ENCODE data around the gene DYTN. TPM values are rescaled to one million over a fixed set of nuclear protein-coding genes. Genes with fewer than 3 reads are reported as not detected.

The DYTN gene
- total RNA-seq, 1 experiment from 2014 or later, result not detected

- TF ChIP-seq ZNF671 (CRISPR knock-in tag; IDR thresholded peaks at IDR 0.05), result no peak
- no peak for TF ChIP-seq ZBTB21 (CRISPR knock-in tag; IDR thresholded peaks at IDR 0.05; ENCODE audit: borderline replicate concordance)
- no peak for TF ChIP-seq ZNF317 (CRISPR knock-in tag; IDR thresholded peaks at IDR 0.05; ENCODE audit: borderline replicate concordance, low read depth)
- no peak for TF ChIP-seq RORB (CRISPR knock-in tag; IDR thresholded peaks at IDR 0.05)
- TF ChIP-seq MYBL2 (CRISPR knock-in tag; IDR thresholded peaks at IDR 0.05), result no peak
- no peak for TF ChIP-seq ETV6 (CRISPR knock-in tag; IDR thresholded peaks at IDR 0.05)
- no peak for TF ChIP-seq IRF2 (CRISPR knock-in tag; IDR thresholded peaks at IDR 0.05; ENCODE audit: borderline replicate concordance, low read depth)
These were observed 78.6 kb downstream of the DYTN start (continued) for GRCh38 chr2:206639636-206640035.

DNA sequence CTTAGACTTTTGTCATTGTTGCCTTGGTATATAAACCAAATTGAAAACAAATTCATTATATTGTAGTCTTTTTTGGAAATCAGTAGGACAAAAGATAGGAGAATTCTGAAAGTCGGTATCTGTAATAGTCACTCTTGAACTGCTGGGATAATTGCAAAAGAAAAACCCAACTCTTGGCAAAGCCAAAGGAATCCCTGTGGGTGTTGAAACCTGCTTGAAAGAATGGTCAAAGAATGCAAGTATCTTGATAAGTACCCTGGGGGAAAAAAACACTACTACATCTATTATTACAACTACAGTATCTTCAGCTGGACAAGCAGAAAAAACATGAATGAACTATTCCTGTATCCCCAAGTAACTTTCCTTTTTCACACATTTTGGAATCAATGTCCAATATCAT is 83.2 kb downstream of the DYTN start:
- no peaks in the 10 kb centered on the region; the same call in 1 of the 2 replicates for H3K27me3 Mint-ChIP-seq (ENCODE audit: low read depth)
- H3K36me3 Mint-ChIP-seq, result no peaks in the 10 kb centered on the region
- no peak for TF ChIP-seq ETV6 (CRISPR knock-in tag; IDR thresholded peaks at IDR 0.05)
- no peak for TF ChIP-seq OVOL2 (CRISPR knock-in tag; IDR thresholded peaks at IDR 0.05; ENCODE audit: borderline replicate concordance)
- TF ChIP-seq, protein P1, sequence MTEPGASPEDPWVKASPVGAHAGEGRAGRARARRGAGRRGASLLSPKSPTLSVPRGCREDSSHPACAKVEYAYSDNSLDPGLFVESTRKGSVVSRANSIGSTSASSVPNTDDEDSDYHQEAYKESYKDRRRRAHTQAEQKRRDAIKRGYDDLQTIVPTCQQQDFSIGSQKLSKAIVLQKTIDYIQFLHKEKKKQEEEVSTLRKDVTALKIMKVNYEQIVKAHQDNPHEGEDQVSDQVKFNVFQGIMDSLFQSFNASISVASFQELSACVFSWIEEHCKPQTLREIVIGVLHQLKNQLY (CRISPR knock-in tag; IDR thresholded peaks at IDR 0.05), result no peak
- TF ChIP-seq GTF2I (CRISPR knock-in tag; conservative IDR thresholded peaks at IDR 0.05), result no peak
- no peak for TF ChIP-seq TP53 (CRISPR knock-in tag; IDR thresholded peaks at IDR 0.05)
- TF ChIP-seq TEAD1 (CRISPR knock-in tag; IDR thresholded peaks at IDR 0.05), result no peak
- no peak for TF ChIP-seq ZNF396 (CRISPR knock-in tag; IDR thresholded peaks at IDR 0.05; ENCODE audit: borderline replicate concordance)
- TF ChIP-seq SOX15 (CRISPR knock-in tag; IDR thresholded peaks at IDR 0.05), result no peak
- TF ChIP-seq CREB1 (CRISPR knock-in tag; IDR thresholded peaks at IDR 0.05), result no peak
- TF ChIP-seq USF1 (CRISPR knock-in tag; IDR thresholded peaks at IDR 0.05), result no peak
- no peak for TF ChIP-seq JUN (CRISPR knock-in tag; IDR thresholded peaks at IDR 0.05)
- POLR2A ChIA-PET, result no interaction called here
- DNase-seq (ENCODE audit: low spot score), result no peak
- CTCF ChIA-PET, result no interaction called here
- H3K4me3 Mint-ChIP-seq, result no peak overlapping the region
- ATAC-seq, result no peak
- H3K27ac Mint-ChIP-seq, result no peak overlapping the region
- no peaks in the 10 kb centered on the region for H3K9me3 Mint-ChIP-seq
- no peaks in the 10 kb centered on the region for H3K4me1 Mint-ChIP-seq

GRCh38 chr2:206631340-206631739 is 86.9 kb downstream of the DYTN start:
- CTCF ChIA-PET, result no interaction called here
- Mint-ChIP-seq H3K4me1 (peaks cover 3% of the 10 kb centered on the region), H3K27me3 (ENCODE audit: low read depth) (no peaks in the 10 kb centered on the region; the same call in 1 of the 2 replicates), H3K9me3 (no peaks in the 10 kb centered on the region), H3K36me3 (no peaks in the 10 kb centered on the region), H3K4me3 (no peak overlapping the region), H3K27ac (no peak overlapping the region)
- TF ChIP-seq ATF2 (CRISPR knock-in tag; IDR thresholded peaks at IDR 0.05; ENCODE audit: borderline replicate concordance, low read depth) (no peak), OVOL2 (CRISPR knock-in tag; IDR thresholded peaks at IDR 0.05; ENCODE audit: borderline replicate concordance) (no peak), ZBTB21 (CRISPR knock-in tag; IDR thresholded peaks at IDR 0.05; ENCODE audit: borderline replicate concordance) (no peak), SP1 (CRISPR knock-in tag; conservative IDR thresholded peaks at IDR 0.05) (no peak), NFYB (CRISPR knock-in tag; conservative IDR thresholded peaks at IDR 0.05; ENCODE audit: low read depth) (no peak)
- ATAC-seq (no peak), DNase-seq (ENCODE audit: low spot score) (no peak)
- POLR2A ChIA-PET, result no interaction called here

DNA sequence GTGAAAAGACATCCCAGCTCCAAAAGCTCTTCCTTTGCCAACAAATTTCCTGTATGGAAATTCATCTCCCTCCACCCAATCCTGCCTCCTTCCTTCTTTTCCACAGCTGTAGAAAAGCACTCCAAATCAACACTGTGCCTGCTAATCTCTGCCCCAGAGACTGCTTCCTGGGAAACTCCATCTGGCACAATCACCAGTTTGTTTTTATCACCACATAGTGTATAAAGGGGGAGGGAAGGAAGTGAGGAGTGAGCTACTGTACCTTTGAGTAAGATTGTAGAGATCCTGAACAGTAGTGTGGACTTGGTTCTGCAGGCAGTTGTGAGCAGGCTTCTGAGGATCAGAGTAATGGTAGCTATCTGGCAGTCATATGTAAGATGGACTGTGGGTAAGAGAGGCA is 90.6 kb downstream of the DYTN start:
- no peak overlapping the region for H3K27ac Mint-ChIP-seq
- DNase-seq (ENCODE audit: low spot score) (no peak), ATAC-seq (no peak)
- H3K36me3 Mint-ChIP-seq, result no peaks in the 10 kb centered on the region
- H3K4me3 Mint-ChIP-seq, result no peak overlapping the region
- no peaks in the 10 kb centered on the region for H3K9me3 Mint-ChIP-seq
- peaks cover 9% of the 10 kb centered on the region for H3K4me1 Mint-ChIP-seq
- ChIA-PET POLR2A (no interaction called here), CTCF (no interaction called here)
- TF ChIP-seq OVOL2 (CRISPR knock-in tag; IDR thresholded peaks at IDR 0.05; ENCODE audit: borderline replicate concordance) (no peak), FOXP4 (CRISPR knock-in tag; IDR thresholded peaks at IDR 0.05) (no peak), ZNF263 (CRISPR knock-in tag; IDR thresholded peaks at IDR 0.05; ENCODE audit: low read depth) (no peak), ZNF232 (CRISPR knock-in tag; IDR thresholded peaks at IDR 0.05) (no peak), RORB (CRISPR knock-in tag; IDR thresholded peaks at IDR 0.05) (no peak), SP1 (CRISPR knock-in tag; conservative IDR thresholded peaks at IDR 0.05) (no peak), ZNF416 (CRISPR knock-in tag; IDR thresholded peaks at IDR 0.05) (no peak)
- TF ChIP-seq, protein P1 (CRISPR knock-in tag; IDR thresholded peaks at IDR 0.05), result no peak
- H3K27me3 Mint-ChIP-seq (ENCODE audit: low read depth), result no peaks in the 10 kb centered on the region
